M059J (cell line): ENCODE data around the gene FKBP3. TPM values are rescaled to one million over a fixed set of nuclear protein-coding genes. Genes with fewer than 3 reads are reported as not detected.

Source experiments
- total RNA-seq: library from RNA; depleted of rRNA; stranded (reverse); fragments of >200 nt; shearing (Covaris generic); gene quantifications from 2 replicates; pipeline ENCODE4 v1.2.3, GENCODE V29; 2014; rRNA removed

The FKBP3 gene
- total RNA-seq, 1 experiment from 2014 or later = 64.0 TPM

Other genes starting within 250 kb of the FKBP3 start
- gene KLHL28, start 172.5 kb downstream of the FKBP3 start, total RNA-seq = 4.7 and 5.3 TPM in 2 replicates
- 6.6 and 7.6 TPM in 2 replicates for gene TOGARAM1, start 172.3 kb downstream of the FKBP3 start, total RNA-seq
- 10.1 and 16.6 TPM in 2 replicates for gene PRPF39, start 50.4 kb downstream of the FKBP3 start, total RNA-seq
- gene FANCM, start 1.4 kb upstream of the FKBP3 start, total RNA-seq = 4.7 and 5.7 TPM in 2 replicates
- 13.3 and 21.6 TPM in 2 replicates for gene MIS18BP1, start 118.7 kb upstream of the FKBP3 start, total RNA-seq